GM23338 (cell line): ENCODE measurements around the gene HYKK. TPM values are rescaled to one million over a fixed set of nuclear protein-coding genes. Genes with fewer than 3 reads are reported as not detected.

Experiments
- ATAC-seq: fragments of 200-7000 bp; cut with Tn5 transposase; 3 replicates; pipeline ENCODE4 v1.9.1; 2020
- DNase-seq: peaks from one replicate; pipeline ENCODE4 v3.0.0-alpha.2; 2015; ENCODE audit warnings: low spot score
- H2AFZ ChIP-seq: fragments of 200-600 bp; sonication (generic); 2 replicates; pipeline ENCODE4 v1.8.0; 2016; ENCODE audit warnings: antibody characterized with exemption, mild to moderate bottlenecking, moderate library complexity
- H3F3A ChIP-seq: fragments of 200-600 bp; sonication (generic); replicated peaks from 2 replicates; pipeline ENCODE4 v1.8.0; 2017; ENCODE audit warnings: antibody characterized with exemption, mixed run types, low read depth
- H3K27ac ChIP-seq: fragments of 200-600 bp; sonication (generic); 2 replicates; pipeline ENCODE4 v1.6.1; 2016; ENCODE audit warnings: low read depth
- H3K27me3 ChIP-seq: fragments of 200-600 bp; sonication (generic); 2 replicates; pipeline ENCODE4 v1.8.0; 2016; ENCODE audit warnings: mild to moderate bottlenecking, mixed run types, moderate library complexity; ENCODE audit not compliant: insufficient read depth
- H3K36me3 ChIP-seq: fragments of 200-600 bp; sonication (generic); 2 replicates; pipeline ENCODE4 v1.8.0; 2016; ENCODE audit warnings: mild to moderate bottlenecking; ENCODE audit not compliant: insufficient read depth
- H3K4me1 ChIP-seq: fragments of 200-600 bp; sonication (generic); 2 replicates; pipeline ENCODE4 v1.8.0; 2016; ENCODE audit warnings: mild to moderate bottlenecking, moderate library complexity; ENCODE audit not compliant: insufficient read depth
- H3K4me2 ChIP-seq: fragments of 200-600 bp; sonication (generic); 2 replicates; pipeline ENCODE4 v1.7.1; 2017; ENCODE audit warnings: mixed run types
- H3K4me3 ChIP-seq: fragments of 200-600 bp; sonication (generic); 2 replicates; pipeline ENCODE4 v1.6.1; 2016; ENCODE audit warnings: mixed run types
- H3K79me2 ChIP-seq: fragments of 200-600 bp; sonication (generic); replicated peaks from 2 replicates; pipeline ENCODE4 v1.8.0; 2017; ENCODE audit warnings: mild to moderate bottlenecking; ENCODE audit not compliant: insufficient read depth
- H3K9me2 ChIP-seq: fragments of 200-600 bp; sonication (generic); 2 replicates; pipeline ENCODE4 v1.8.0; 2017; ENCODE audit not compliant: insufficient read depth
- H4K20me1 ChIP-seq: fragments of 200-600 bp; sonication (generic); replicated peaks from 2 replicates; pipeline ENCODE4 v1.8.0; 2017; ENCODE audit warnings: mild to moderate bottlenecking; ENCODE audit not compliant: insufficient read depth
- H3K27ac Mint-ChIP-seq: 2 replicates; pipeline ENCODE4 v1.8.0; 2020; ENCODE audit warnings: inconsistent platforms, mild to moderate bottlenecking, moderate library complexity, mixed read lengths
- H3K27me3 Mint-ChIP-seq: 3 replicates; pipeline ENCODE4 v1.8.0; 2022; ENCODE audit warnings: low read depth, mild to moderate bottlenecking, moderate library complexity, mixed read lengths, inconsistent platforms; ENCODE audit not compliant: insufficient read depth, poor library complexity
- H3K36me3 Mint-ChIP-seq: 3 replicates; pipeline ENCODE4 v1.8.0; 2021; ENCODE audit warnings: low read depth, mild to moderate bottlenecking, inconsistent platforms, moderate library complexity, mixed read lengths
- H3K4me1 Mint-ChIP-seq: 3 replicates; pipeline ENCODE4 v1.8.0; 2020; ENCODE audit warnings: mild to moderate bottlenecking, inconsistent platforms, mixed read lengths
- H3K4me3 Mint-ChIP-seq: 3 replicates; pipeline ENCODE4 v1.8.0; 2021; ENCODE audit warnings: moderate library complexity, mild to moderate bottlenecking, inconsistent platforms, mixed read lengths
- H3K9me3 Mint-ChIP-seq: 3 replicates; pipeline ENCODE4 v1.8.0; 2020; ENCODE audit warnings: moderate library complexity, mild to moderate bottlenecking, inconsistent platforms, mixed read lengths
- CREB1 ChIP-seq: fragments of 250-450 bp; sonication (Bioruptor Pico); IDR thresholded peaks from 2 replicates; pipeline ENCODE4 v1.5.0; 2020; ENCODE audit warnings: low read depth, mild to moderate bottlenecking, moderate library complexity
- ETS1 ChIP-seq: IDR thresholded peaks from 2 replicates; pipeline ENCODE4 v1.6.1; 2016; ENCODE audit warnings: antibody characterized with exemption
- EZH2 ChIP-seq: fragments of 200-600 bp; sonication (generic); IDR thresholded peaks from one replicate; pipeline ENCODE4 v1.8.0; 2017; ENCODE audit warnings: antibody characterized with exemption, mild to moderate bottlenecking, low read depth; ENCODE audit not compliant: unreplicated experiment
- EZH2phosphoT487 ChIP-seq: fragments of 200-600 bp; sonication (generic); IDR thresholded peaks from one replicate; pipeline ENCODE4 v1.8.1; 2018; ENCODE audit warnings: antibody characterized with exemption; ENCODE audit not compliant: unreplicated experiment
- JUNB ChIP-seq: IDR thresholded peaks from one replicate; pipeline ENCODE4 v1.6.1; 2016; ENCODE audit warnings: antibody characterized with exemption; ENCODE audit not compliant: unreplicated experiment
- NANOG ChIP-seq: IDR thresholded peaks from 2 replicates; pipeline ENCODE4 v1.6.1; 2016; ENCODE audit warnings: antibody characterized with exemption, borderline replicate concordance
- ZNF331 ChIP-seq: fragments of 250-450 bp; sonication (Bioruptor Pico); IDR thresholded peaks from 2 replicates; pipeline ENCODE4 v1.5.0; 2020; ENCODE audit warnings: low read depth, mild to moderate bottlenecking, moderate library complexity
- ZNF462 ChIP-seq: fragments of 250-450 bp; sonication (Bioruptor Pico); IDR thresholded peaks from 2 replicates; pipeline ENCODE4 v1.5.0; 2020; ENCODE audit warnings: mild to moderate bottlenecking, moderate library complexity
- polyA plus RNA-seq: library from polyadenylated mRNA; unstranded; fragments of >200 nt; fragmentation: Nextera tagmentation; extraction: Ambion mirVana; gene quantifications from 2 replicates; pipeline ENCODE4 v1.2.1, GENCODE V29; 2016
- total RNA-seq: library from RNA; depleted of rRNA; stranded (reverse); fragments of >200 nt; shearing (Covaris generic); gene quantifications from 2 replicates; pipeline ENCODE4 v1.2.3, GENCODE V29; 2014
- TF ChIP-seq, protein P1 (sequence below), 2 experiments: fragments of 200-600 bp in 1 of 2; sonication (generic) in 1 of 2; conservative IDR thresholded peaks; 2 replicates each; pipeline versions ENCODE4 v1.5.1 to v1.6.1; 2016 to 2017; ENCODE audit warnings: antibody characterized with exemption in 2 of 2, low read depth in 2 of 2, mild to moderate bottlenecking in 2 of 2, moderate library complexity in 1 of 2

Gene HYKK
- total and polyA plus RNA-seq, 2 experiments from 2014 or later = 2.9 to 5.5 TPM

- Mint-ChIP-seq H3K36me3 (0 out of 3 replicates have a peak, but pooled peaks cover 3% of the 10 kb centered on the region), H3K4me3 (no peak overlapping the region), H3K27me3 (peaks cover 6% of the 10 kb centered on the region), H3K27ac (no peak overlapping the region), H3K4me1 (no peaks in the 10 kb centered on the region), H3K9me3 (no peaks in the 10 kb centered on the region; the same call in 2 of the 3 replicates)
- Histone ChIP-seq H3K36me3 (no peaks in the 10 kb centered on the region), H3K9me2 (peaks cover 3% of the 10 kb centered on the region; the same call in 1 of the 2 replicates), H3K27me3 (no peaks in the 10 kb centered on the region), H3F3A (no peaks in the 10 kb centered on the region), H3K27ac (no peak overlapping the region), H3K4me1 (0 out of 2 replicates have a peak, but pooled peaks cover under 1% of the 10 kb centered on the region), H4K20me1 (no peaks in the 10 kb centered on the region), H2AFZ (no peak overlapping the region), H3K4me3 (no peak overlapping the region), H3K79me2 (peaks cover 7% of the 10 kb centered on the region), H3K4me2 (no peak overlapping the region)
- DNase-seq (no peak), ATAC-seq (no peak)
- no peak for TF ChIP-seq EZH2phosphoT487
These were observed 28.8 kb downstream of the HYKK start for GRCh38 chr15:78536134-78536533.

GRCh38 chr15:78537266-78537905 is 30.0 kb downstream of the HYKK start:
- Mint-ChIP-seq H3K4me3 (no peak overlapping the region), H3K27ac (no peak overlapping the region), H3K9me3 (no peaks in the 10 kb centered on the region; the same call in 2 of the 3 replicates), H3K27me3 (peaks cover 9% of the 10 kb centered on the region), H3K4me1 (peaks cover 9% of the 10 kb centered on the region), H3K36me3 (peaks cover 8% of the 10 kb centered on the region)
- peaks cover 3% of the 10 kb centered on the region; the same call in 1 of the 2 replicates for H3K36me3 ChIP-seq
- no peak overlapping the region for H3K27ac ChIP-seq
- ATAC-seq (no peak), DNase-seq (no peak)
- H4K20me1 ChIP-seq = no peaks in the 10 kb centered on the region
- no peaks in the 10 kb centered on the region for H3F3A ChIP-seq
- peaks cover 19% of the 10 kb centered on the region for H3K79me2 ChIP-seq
- no peak overlapping the region for H3K4me2 ChIP-seq
- H3K4me1 ChIP-seq = peaks cover 8% of the 10 kb centered on the region; the same call in 1 of the 2 replicates
- no peak overlapping the region for H2AFZ ChIP-seq
- peaks cover 3% of the 10 kb centered on the region; the same call in 1 of the 2 replicates for H3K9me2 ChIP-seq
- H3K27me3 ChIP-seq = no peaks in the 10 kb centered on the region
- H3K4me3 ChIP-seq = no peak overlapping the region
- TF ChIP-seq NANOG (no peak), ZNF331 (no peak), EZH2 (no peak), ZNF462 (CRISPR knock-in tag) (no peak), CREB1 (no peak), ETS1 (no peak), JUNB (no peak)
- TF ChIP-seq, protein P1, sequence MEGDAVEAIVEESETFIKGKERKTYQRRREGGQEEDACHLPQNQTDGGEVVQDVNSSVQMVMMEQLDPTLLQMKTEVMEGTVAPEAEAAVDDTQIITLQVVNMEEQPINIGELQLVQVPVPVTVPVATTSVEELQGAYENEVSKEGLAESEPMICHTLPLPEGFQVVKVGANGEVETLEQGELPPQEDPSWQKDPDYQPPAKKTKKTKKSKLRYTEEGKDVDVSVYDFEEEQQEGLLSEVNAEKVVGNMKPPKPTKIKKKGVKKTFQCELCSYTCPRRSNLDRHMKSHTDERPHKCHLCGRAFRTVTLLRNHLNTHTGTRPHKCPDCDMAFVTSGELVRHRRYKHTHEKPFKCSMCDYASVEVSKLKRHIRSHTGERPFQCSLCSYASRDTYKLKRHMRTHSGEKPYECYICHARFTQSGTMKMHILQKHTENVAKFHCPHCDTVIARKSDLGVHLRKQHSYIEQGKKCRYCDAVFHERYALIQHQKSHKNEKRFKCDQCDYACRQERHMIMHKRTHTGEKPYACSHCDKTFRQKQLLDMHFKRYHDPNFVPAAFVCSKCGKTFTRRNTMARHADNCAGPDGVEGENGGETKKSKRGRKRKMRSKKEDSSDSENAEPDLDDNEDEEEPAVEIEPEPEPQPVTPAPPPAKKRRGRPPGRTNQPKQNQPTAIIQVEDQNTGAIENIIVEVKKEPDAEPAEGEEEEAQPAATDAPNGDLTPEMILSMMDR (conservative IDR thresholded peaks at IDR 0.05; ENCODE audit: low read depth in 2 of 2) = no peak
